Forelimb muscle (tissue), 1 donor: Measurements from ENCODE around the gene NCOA3. TPM values are rescaled to one million over a fixed set of nuclear protein-coding genes. Genes with fewer than 3 reads are reported as not detected.

ENCODE experiments used
- DNase-seq: peaks from one replicate; pipeline ENCODE4 v3.0.0-alpha.2; 2013; ENCODE audit warnings: low read depth
- polyA plus RNA-seq: library from polyadenylated mRNA; unstranded; fragments of 120-200 nt; gene quantifications from one replicate; pipeline ENCODE4 v1.2.1, GENCODE V29; 2013; ENCODE audit not compliant: insufficient read length

Gene NCOA3
- polyA plus RNA-seq, 1 donor, result 12.9 TPM

DNA sequence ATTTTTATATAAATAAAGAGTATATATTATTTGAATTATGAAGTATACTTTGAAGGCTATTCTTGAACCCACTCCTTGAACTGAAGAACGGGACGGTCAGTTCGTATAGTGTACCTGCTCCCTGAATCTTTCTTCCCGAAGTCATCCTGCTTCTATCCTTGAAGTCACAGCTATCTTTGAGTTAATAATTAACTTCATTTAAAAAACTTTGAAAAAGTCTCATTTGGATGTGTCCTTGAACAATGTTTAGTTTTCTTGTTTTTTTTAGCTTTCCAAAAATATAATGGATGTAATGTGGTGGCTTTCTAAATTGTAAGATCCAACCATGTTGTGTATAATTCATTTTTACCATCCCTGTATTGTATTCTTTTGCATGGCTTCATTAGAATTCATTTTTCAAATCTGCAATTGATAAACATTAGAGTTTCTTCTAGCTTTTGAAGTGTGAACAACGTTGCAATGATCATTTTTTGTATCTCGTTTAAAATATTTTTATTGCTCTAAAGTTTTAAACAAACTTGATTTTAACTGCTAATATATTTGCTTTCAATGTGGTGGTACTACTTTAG is 94.4 kb downstream of the NCOA3 start:
- no peak for DNase-seq

DNA sequence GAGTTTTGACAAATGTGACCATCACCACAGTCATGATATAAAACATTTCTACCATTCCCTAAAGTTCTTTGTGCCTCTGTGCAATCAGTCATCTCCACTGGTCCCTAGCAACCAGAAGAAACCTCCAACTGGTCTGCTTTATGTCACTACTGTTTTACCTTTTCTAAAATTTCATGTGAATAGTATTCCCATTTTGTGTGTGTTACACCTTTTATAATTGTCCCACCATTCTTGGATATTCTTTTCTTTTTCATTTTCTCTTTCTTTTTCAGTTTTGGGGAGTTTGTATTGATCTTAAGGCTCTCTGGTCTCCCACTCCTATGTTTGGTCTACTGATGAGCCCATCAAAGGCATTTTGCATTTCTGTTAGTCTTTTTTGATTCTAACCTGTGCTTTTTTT is 95.4 kb downstream of the NCOA3 start:
- no peak for DNase-seq

DNA sequence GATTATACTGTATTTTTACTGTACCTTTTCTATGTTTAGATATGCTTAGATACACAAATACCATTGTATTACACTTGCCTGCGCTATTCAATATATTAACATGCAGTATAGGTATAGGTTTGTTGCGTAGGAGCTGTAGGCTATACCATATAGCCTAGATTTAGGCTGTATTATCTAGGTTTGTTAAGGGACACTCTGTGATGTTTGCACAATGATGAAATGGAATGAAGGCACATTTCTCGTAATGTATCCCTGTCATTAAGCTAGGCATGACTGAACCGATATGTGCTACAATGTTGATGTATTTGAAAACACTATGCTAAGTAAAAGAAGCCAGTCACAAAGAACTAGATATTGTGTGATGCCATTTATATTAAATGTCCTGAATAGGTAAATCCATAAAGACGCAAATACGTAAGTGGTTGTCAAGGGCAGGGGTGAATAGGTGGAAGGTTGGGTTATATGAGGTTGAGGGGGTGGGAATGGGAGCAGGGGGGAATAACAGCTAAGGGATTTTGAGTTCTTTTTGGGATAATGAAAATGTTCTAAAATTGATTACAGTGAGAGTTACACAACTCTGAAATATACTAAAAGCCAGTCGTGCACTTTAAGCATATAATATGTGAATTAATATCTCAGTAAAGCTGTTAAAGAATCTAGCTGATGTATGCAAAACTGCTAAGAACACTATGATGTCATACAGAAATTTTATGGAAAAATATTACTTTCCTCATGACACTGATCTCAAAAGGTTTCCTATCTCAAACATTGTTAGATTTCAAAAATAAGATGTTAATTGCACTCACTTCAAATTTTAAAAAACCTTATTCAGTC is 97.4 kb downstream of the NCOA3 start:
- DNase-seq, result no peak

DNA sequence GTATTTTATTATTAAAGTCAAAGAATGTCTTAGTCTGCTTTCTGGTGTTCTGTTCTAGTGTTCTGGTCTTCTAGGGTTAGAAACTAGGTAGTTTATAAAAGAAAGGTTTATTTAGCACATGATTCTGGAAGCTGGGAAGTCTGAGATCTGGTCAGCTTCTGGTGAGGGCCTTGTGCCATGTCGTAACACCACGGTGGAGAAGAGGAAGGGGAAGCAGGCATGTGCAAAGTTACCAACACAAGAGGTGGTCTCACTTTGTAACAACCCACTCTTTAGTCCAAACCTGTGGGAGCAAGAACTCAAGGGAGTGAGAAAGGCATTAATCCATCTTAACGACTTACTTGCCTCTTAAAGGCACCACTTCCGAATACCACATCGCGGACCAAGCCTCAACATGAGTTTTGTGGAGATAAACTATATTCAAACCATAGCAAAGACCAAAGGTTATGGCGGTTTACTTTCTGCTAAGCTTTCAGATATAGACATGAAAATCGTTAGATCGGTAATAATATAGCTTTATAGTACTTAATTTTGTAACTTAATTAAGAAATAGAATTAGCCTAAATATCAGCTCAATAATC is 99.4 kb downstream of the NCOA3 start:
- DNase-seq, result no peak

DNA sequence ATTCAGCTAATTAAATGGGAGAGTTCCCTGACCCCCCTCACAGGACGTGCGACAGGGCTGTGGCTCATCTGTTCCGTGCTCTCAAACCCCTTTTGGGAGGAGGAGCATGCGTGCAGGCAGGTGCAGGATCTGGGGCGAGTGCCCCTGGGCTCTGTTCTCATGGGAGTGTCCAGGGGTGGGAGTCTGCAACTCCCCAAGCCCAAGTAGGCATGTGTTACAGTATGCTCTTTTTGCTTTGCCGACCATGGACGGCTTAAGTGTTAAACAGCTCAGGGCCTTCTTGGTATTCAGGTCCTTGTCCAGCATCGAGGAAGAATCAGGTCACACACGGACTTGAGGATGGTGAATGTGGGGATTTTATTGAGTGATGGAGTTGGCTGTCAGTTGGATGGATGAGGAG is 101.6 kb downstream of the NCOA3 start:
- no peak for DNase-seq

DNA sequence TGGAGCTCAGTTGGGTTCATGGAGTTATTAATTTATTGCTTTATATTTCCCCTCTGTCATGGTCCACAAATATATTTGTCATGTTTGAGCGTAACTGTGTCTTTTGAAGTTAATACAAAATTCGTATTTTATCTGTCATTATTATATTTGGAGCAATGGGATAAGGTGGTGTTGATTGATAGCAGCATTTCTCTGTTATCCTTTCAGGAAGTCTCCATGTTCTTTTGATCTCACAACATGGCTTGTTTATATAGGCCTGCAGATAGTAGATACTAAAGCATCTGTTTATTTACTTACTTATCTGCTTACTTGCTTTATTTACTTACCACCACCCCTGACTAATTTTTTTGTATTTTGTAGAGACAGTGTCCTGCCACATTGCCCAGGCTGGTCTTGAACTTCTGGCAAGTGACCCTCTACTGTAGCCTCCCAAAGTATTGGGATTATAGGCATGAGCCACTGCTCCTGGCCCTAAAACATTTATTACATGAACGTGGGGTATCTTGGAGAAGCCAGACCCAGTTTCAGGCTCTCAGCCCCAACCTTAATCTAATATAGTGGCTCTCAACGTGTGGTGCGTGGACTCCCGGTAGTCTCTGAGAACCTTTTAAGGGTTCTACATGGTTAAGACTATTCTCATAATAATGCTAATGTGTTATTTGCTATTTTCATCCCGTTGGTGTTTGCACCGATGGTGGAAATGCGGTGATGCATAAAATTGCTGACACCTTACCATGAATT is 104.2 kb downstream of the NCOA3 start:
- DNase-seq, result no peak

DNA sequence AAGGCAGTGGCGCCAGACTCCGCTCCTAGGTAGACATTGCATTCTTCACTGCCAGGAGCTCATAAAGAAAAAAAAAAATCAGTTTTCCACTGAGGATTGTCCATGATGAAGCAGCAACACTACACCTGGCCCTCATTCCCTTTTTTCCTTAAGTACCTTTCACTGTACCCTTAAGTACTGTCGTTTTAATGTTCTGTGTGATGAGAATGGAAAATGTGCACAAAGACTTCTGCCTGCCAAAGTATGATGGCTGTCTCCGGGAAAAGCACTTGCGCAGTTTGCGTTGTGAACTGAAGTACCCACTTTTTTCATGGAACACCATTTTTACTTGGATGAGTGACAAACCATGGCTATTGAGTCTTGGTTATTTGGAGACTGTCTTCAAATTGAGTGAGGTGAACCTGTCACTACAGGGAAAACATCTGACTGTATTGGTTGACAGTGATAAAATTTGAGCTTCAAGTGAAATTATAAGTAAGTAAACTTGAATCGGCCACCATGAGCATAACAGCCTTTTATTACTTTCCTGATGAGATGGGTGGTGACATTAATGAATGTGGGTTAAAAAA is 104.8 kb downstream of the NCOA3 start:
- no peak for DNase-seq

DNA sequence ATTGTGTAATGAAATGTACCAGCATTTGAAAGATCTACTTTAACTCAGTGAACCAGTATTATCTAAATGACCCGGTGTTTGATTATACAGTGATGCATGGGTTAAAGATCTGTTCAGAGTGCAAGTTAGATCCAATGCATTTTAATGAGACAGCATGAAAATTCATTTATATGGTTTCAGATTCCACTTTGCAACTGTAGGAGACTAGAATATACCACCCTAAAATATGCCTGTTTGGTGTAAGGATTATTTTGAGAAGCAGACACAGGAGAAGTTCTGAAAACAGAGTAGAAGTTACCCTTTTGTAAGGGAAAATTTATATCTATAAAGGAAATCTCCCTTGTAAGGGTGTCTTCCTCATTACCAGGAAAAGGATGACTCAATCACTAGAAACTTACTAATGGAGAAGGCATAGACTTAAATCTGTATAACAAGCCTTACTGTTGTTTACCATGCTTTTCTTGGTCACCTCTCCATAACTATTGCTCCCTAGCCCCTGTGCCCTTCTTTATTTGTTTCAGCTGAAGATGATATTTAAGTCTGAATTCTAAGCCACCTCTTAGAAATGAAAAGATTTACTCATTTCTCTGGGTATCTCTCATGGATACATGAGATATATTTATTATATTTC is 105.4 kb downstream of the NCOA3 start:
- no peak for DNase-seq

DNA sequence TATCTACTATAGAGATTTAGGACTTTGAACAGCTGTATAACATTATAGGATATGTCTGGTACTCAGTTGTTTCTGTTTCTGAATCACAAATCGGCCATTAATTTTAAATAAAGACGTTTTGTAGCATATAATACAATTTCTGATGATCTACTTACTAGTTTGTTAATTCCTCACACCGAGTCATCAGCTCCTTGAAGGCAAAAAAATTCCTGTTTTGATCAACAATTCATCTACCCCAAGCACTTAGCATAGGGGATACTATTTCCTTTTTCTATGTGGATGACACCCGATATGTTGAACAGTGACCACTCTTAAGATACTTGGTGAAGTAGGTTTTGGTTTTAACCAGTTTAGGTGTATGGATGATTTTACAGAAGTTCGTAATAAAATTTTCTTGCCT is 107.3 kb downstream of the NCOA3 start:
- DNase-seq, result no peak

DNA sequence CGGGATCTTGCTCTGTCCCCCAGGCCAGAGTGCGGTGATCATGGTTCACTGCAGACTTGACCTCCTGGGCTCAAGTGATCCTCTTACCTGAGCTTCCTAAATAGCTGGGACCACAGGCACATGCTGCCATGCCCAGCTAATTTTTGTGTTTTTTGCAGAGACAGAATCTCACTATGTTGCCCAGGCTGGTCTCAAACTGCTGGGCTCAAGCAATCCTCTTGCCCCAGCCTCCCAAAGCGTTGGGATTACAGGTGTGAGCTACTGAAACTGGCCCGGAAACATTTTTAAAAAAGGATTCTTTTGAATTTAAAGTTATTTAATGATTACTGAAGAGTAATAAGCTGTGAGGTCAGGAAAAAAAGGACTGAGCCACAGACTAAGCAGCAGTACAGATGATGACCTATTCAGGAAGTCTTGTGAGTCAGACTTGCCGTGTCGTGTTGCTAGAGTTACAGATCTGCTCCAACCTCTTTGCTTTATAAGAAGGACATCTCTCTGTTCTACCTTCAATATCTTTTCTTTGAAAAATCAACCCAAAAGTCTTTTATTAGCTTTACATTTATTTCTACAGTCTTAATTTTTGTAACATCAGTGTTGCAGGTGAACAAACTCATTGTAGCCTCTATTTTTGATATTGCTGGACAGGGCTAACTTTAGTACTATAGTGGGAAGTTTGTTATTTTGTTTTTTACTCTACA is 108.7 kb downstream of the NCOA3 start:
- peak; percentile 60 for DNase-seq

DNA sequence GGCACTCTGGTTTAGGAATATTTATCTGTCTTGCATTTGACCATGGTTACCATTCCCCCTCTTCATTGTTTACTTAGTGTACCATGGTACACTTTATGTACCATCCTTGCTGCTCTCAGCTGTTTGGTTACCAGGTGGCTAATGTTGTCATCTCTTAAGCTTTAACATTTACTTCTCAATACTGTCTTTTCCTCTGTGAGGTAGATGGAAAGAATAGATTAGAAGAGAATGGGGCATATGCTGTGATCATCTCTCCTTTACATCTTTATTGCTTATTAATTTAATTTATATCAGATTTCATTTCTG is 109.2 kb downstream of the NCOA3 start:
- no peak for DNase-seq

DNA sequence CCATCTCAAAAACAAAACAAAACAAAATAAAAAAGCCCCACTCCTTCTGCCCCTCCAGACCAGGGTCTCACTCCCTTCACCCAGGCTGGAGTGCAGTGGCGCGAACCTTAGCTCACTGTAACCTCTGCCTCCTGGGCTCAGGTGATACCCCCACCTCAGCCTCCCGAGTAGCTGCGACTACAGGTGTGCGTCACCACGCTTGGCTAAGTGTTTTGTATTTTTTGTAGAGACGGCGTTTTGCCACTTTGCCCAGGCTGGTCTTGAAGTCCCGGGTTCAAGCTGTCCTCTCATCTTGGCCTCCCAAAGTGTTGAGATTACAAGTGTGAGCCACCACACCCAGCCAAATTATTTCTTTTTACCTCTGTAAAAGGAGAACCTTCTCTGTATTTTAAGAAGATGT is 110.1 kb downstream of the NCOA3 start:
- DNase-seq, result no peak

DNA sequence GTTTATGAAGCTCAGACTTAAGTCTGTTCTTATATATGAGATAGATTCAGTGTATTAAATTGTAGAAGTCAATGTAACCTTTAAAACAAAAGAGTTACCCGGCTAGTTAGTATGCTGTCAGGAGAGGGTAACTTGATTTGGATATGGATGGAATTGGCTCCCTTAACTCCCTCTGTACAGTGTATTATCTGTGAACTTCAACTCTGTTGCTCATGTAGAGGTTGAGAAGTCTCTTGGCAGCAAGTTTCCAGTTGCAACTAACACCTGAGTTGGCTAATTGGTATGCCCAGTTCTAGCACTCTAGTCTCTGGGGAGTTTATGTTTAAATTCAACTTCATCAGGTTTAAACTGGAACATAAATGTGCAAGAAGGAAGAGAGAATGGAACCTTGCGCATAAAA is 111.0 kb downstream of the NCOA3 start:
- no peak for DNase-seq

DNA sequence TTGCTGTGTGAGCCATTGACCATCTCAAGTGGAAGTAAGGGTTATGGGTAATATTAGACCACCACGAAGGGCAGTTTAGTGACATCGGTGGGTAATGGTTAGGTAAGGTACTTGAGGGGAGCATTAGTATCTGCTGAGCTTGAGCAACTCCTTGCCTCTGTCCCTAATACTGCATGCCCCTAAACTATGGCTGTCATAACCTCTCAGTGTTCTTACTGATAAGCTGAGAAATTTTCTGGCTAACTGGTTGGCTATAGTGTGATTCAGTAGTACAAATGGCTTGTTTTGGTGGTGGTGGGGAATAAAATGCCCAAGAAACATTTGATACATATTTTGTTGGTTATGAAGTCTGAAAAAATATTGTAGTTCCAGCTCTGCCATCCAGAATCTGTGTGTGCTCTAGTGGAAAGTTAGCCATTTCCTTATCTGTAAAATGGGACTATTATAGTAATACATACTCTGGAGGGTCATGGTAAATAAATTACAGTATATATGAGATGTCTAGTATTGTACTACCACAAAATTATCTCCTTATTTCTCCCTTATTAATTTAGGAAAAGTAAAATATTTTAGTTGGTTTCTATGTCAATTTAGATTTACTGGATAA is 113.1 kb downstream of the NCOA3 start:
- no peak for DNase-seq

DNA sequence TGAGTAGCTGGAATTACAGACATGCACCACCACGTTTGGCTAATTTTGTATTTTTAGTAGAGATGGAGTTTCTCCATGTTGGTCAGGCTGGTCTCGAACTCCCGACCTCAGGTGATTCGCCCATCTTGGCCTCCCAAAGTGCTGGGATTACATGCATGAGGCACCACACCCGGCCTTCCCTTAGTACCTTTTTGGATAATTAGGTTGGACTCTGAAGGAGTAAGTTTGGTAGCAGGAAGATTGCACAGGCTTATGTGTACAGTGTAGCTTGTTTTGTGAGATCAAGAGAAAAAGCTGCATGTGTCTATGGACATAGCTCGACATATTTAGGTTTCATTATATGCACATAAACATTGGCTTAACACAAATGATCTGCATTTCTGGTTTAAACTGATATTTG is 116.8 kb downstream of the NCOA3 start:
- no peak for DNase-seq

DNA sequence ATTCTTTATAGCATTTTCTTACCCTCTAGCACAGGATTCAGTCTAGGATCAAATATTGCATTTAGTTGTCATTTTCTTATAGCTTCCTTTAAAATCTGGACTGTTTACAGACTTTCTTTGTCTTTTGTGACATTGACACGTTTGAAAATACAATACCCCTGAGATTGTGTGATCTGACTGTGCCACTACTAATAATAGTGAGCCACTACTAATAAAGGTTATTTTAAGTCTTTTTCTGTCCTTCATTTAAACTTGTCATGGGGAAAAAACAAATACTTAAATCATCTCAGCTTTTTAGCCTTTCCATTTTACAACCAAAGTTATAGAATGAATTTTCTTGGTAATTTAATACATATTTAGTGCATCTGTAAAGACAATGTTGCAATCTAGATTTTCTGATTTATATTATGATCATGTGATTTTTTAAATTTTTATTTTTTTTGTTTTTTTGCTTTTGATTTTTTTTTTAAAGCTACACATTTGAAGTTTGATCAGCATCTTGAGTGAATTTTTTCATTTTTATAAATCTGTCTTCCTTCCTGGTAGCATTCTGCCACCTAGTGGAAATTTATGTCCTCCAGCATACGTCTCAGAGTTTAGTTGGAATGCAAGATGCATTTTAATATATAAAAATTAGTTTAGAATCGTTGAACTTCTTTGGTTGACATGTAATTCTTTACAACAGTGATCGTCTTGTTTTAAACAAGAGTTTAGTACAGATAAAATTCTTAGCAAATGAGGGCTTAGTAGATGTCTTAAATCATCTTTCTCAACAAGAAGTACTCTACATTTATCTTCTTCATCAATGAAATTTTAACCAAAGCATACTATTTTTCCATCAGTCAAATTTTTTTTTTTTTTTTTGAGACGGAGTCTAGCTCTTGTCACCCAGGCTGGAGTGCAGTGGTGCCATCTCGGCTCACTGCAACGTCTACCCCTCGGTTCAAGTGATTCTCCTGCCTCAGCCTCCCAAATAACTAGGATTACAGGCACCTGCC is 119.4 kb downstream of the NCOA3 start:
- DNase-seq, result peak; percentile 64

DNA sequence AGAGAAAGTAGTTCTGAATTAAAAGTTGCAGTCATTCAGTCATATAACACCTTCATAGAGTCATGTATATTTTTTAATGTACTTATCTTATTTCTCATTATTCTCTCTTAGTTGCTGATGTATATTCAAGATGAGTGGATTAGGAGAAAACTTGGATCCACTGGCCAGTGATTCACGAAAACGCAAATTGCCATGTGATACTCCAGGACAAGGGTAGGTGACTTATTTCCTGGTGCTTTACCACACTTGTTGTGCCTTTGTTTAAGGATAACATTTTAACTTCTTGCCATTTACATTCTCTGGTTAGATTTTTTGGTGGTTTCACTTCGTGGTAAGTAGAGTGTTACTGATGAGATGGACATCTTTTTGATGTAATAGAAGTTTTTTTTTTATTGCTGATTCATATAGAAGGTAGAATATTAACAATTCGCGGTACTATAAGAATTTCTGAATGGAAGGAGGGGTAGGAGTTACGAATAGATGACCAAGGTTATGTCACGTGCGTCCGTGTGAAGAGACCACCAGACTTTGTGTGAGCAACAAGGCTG is 120.5 kb downstream of the NCOA3 start:
- DNase-seq, result no peak

DNA sequence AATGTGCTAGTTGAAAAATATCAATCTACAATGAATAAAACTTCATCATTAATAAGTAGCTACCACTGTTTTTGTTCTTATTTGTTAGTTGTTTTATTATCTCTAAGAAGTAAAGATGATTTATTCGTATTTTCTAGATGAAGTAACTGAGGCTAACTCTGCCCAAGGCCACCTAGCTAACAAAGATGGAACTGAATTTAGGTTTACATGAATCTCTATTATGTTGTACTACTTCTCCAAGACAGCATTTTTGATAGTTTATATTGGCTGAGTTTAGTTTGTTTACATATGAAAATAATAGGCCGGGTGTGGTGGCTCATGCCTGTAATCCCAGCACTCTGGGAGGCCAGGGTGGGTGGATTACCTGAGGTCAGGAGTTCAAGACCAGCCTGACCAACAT is 121.5 kb downstream of the NCOA3 start:
- no peak for DNase-seq

DNA sequence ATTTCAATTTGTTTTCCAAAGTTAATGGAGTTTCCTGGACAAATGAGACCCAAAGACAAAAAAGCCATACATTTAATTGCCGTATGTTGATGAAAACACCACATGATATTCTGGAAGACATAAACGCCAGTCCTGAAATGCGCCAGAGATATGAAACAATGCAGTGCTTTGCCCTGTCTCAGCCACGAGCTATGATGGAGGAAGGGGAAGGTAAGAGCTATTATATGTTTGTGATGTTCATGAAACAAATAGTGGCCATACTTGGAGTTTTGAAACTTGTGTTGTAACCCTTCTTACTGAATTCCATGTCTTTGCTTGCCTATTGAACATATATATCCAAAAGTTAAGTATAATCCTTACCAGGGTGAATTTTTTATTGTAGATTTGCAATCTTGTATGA is 125.9 kb downstream of the NCOA3 start:
- DNase-seq, result no peak
